Inflammatory macrophage (primary cell): ENCODE results near the gene SMIM22.

Experiments used
- DNase-seq, 2 donors: peaks; one replicate each; pipeline ENCODE4 v3.0.0-alpha.2; 2020 to 2022
- total RNA-seq, 18 experiments: gene quantifications; one replicate each; lab custom pipeline; 2026; ENCODE audit warnings: mixed read lengths in 6 of 18, inconsistent platforms in 2 of 18; lab: John Stamatoyannopoulos, UW

Gene SMIM22
- 0 to 0.13 (median 0) reads per million in 18 experiments for total RNA-seq

DNA sequence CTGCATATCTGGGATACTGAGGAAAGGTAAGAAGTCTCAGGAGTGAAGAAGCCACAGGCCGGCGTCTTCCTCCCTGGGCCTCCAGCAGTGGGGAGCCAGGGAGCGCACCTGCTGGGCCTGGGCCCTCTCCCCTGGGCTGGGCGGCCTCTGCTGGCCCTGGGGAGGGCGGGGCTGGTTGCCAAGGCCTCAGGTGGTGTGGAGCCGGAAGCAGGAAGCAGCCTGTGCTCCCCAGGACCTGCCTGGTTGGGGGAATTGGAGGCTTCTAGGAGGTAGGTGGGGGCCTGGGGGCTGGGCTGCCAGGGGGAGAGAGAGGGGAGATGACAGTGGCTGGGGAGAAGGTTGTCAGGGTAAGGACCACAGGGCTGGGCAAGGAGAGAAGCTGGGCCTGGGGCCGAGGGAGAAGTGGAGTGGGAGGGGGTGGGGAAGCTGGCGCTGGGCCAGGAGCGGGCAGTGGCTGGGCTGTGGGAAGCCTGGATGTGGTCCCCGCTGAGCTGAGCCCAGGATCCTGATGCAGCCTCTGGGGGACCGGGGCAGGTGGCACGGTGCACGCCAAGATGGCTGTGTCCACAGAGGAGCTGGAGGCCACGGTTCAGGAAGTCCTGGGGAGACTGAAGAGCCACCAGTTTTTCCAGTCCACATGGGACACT lies at the start of gene SMIM22:
Gene SMIM22 (plus strand): TSS at position 189 of the 647 bp plus-strand sequence. CDS start 366 bp downstream, at position 555.
- no peak for DNase-seq

- no peak for DNase-seq
Observed at GRCh38 chr16:4746215-4746614, 49.0 kb upstream of the SMIM22 start.

- DNase-seq: no peak
Observed at GRCh38 chr16:4746991-4747574, 48.1 kb upstream of the SMIM22 start.

DNA sequence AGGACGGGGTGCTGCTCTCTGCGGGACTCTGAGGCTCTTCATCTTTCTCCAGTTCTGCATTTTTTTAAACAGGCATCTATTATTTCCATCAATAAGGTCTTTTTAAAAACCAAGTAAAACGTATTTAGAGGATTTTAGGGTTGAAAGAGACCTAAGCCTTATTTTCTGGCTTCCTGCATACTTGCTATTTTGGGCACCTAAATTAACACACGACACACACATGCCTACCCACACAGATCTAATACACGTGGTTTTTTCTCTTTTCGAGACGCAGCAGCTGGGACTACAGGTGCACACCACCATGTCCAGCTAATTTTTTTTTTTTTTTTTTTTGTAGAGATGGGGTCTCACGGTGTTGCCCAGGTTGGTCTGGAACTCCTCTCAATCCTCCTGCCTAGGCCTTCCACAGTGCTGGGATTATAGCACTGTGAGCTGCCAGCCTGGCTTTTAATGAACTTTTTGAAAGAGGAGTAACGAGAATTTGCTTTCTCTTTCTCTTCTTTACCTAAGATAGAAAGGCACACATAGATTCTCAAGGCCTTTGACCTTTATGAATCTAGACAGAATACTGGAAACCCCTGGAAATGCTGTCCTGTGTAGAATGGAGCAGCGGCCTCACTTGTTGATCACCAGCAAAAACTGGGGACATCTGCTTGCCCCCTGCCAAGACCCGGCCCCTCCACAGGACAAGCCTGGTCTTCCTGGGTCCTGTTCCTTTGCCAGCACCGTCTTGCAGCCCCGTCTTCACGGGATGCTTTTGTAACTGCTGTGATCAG lies 47.1 kb upstream of the SMIM22 start:
- DNase-seq: no peak

DNA sequence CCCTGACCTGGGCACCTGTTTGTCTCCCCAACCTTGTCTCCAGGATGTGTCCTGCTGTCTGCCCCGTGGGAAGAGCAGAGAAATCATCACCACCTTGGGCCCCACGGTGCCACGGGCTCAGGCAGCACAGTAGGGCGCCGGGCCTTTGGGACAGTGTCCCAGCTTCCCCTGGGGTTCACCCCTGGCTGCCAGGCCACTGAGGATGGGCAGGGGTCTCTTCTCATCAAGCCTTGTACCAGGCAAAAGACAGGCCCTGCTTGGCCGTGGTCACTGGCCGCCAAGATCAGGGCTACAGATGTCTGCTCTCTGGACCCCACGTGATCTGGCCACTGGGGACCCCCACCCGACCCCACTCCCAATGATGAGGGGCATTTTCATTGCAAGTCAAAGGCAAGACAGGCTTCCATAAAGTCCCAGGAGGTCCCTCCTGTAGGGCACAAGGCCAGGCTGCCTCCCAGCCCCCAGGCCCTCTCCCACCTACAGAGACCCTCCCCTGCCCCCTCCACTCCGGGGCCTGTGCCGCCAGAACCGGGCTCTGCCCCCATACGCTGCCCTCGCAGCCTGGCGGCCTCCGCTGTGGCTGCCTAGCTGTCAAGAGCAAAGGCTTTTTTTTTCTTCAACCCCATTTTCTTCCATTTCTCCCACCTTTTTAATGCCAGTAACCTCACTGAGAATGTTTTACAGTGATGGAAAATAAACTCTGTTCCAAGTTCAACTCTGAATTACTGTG lies 46.3 kb upstream of the SMIM22 start:
- no peak for DNase-seq

DNA sequence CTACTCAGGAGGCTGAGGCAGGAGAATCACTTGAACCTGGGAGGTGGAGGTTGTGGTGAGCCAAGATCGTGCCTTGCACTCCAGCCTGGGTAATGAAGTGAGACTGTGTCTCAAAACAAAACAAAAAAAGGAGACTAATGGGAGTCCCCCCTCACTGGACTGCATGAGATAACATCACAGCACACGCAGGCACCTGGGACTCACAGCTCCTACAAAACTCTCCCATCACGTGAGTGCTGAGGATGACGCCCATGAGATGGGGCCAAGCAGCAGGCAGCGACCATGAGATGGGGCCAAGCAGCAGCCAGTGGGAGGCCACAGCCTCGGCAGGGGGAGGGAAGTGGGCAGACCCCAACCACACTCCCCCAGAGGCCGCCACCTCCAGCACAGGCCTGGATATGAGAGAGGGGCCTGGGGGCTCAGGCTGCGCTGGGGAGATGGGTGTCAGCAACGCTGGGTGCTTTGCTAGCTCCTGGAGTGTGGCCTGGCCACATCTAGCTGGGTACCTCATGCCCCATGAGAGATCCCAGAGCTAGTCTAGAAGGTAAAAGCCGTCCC lies 45.4 kb upstream of the SMIM22 start:
- no peak for DNase-seq

DNA sequence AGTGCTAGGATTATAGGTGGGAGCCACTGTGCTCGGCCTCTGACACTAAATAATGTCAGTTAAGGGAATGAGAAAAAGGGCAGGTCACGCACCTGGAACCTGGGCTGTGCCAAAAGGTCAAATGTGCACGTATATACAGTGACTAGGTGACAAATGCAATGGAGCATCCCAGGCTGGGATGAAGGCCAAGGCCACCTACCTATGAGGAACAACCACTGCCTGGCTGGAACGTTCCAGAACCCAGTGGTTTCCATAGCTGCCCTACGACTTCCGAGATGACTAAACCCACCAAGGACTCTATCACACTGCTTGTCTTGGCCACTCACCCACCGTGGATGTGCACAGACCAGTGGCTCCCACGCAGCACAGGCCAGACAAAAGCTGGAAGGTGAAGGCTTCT lies 44.3 kb upstream of the SMIM22 start:
- DNase-seq: no peak

- no peak for DNase-seq
Observed at GRCh38 chr16:4752351-4753100, 42.6 kb upstream of the SMIM22 start.

DNA sequence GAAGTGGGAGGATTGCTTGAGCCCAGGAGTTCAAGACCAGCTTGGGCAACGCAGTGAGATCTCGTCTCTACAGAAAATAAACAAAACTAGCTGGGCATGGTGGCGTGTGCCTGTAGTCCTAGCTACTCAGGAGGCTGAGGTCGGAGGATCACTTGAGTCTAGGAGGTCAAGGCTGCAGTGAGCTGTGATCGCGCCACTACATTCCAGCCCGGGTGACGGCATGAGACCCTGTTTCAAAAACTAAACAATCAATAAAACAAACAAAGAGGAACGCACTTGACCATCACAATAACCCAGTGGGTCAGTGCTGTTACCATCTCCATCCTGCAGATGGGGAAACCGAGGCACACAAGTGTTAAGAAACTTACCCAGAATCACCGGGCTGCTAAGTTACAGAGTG lies 41.9 kb upstream of the SMIM22 start:
- no peak for DNase-seq

GRCh38 chr16:4754865-4755264 lies 40.3 kb upstream of the SMIM22 start:
- no peak for DNase-seq

- no peak for DNase-seq
Observed at GRCh38 chr16:4755687-4756086, 39.5 kb upstream of the SMIM22 start.

DNA sequence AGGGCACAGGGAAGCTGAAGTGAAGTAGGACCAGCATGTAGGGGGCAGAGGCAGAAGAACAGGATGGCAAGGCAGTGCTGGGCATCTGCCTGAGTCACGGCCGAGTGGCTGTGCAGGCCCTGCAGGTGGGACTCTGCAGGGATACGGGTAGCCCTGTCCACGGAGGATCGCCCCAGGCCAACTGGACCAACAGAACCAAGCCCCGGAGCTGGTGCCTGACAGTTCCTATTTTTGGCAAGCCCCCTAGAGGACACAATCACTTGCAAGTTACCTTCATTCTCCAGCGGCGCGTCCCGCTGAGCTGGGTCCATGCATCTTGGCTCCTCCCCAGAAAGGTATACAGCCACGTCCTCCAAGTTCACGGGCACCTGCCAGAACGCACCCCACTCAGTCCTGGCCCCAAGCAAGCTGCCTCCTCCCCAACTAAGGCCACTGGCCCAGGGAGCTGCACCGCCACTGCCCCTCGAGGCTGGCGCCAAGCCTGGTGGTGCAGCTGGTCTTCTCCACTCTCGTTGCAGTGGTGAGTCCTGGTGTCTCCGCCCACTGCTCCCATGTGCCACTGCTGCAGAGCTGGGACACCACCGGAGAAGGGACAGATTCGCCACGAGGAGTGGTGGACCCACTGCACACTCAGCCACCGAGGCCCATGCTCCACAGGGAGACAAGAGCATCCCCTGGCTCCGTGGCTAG lies 34.8 kb upstream of the SMIM22 start:
- DNase-seq: no peak

DNA sequence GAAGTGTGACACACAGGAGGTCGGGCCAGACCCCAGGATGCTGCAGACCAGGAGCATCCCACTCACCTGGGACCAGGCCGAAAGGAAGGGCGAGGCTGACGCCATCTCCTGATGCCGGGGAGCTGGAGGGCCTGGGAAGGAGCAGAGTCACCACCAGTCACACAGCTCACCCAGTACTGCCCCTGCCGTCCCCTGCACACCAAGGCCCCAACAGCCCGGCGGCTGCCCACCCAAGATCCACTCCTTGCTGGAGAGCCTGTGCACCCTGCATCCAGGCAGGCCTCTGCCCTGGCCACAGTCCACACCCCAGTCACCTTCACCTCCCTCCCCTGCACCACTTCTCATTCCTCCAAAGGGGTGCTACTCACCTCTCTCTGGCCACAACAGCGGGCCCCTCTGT lies 33.0 kb upstream of the SMIM22 start:
- DNase-seq: no peak

DNA sequence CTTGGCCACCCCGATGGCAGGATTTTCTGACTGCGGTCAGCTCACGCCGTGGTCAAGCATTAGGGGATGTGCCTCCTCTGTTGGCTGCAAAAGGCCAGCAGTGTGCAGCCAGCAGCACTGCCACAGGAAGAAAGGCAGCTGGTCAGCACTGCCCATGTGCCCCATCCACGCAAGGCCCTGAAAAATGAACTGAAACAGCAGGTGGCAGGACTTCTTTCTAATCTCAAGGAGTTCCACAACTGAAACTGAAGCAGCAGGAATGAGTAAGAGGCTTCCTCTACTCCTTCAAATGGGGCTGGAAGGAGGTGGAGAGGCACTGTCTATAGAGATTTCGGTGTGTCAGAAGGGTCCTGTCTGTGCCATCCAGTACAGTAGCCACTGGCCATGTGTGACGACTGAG lies 31.4 kb upstream of the SMIM22 start:
- no peak for DNase-seq

GRCh38 chr16:4765511-4766474 lies 29.4 kb upstream of the SMIM22 start:
- DNase-seq: no peak

DNA sequence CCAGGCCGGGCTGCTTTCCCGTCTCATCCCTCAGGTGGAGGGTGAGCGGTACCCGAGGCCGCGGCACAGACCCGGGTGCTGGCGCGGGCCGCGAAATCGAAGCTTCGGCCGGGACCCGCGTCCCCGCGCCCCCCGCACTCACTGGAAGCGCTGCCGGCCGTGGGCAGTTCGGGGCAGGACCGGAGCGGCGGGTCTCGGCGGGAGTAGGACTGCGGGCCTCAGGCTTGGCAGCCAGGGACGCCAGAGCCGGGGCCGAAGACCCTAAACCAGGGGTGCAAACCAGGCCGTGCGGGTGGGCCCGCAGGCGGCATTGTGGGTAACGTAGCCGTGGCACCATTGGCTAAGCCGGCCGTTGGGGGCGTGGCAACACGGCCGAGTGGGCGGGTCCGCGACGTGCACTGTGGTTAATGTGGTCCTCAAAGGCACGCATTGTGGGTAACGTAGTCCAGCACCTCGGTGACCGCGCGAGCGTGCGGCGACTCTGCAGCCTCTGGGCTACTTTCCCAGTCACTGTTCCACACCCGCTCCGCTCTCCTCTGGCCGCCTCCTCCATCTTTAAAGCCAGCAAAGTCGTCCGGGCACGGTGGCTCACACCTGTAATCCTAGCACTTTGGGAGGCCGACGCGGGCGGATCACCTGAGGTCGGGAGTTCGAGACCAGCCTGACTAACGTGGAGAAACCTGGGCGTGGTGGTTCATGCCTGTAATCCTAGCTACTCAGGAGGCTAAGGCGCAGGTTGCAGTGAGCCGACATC lies 28.1 kb upstream of the SMIM22 start, which contains the start of gene ZNF500:
Gene ZNF500 (minus strand): TSS at position 288 of the 754 bp plus-strand sequence. CDS start 1,184 bp downstream, outside the sequence.
- peak; percentile 98 for DNase-seq

- peak; percentile 48 to 58 for DNase-seq
Observed at GRCh38 chr16:4767872-4768548, 27.2 kb upstream of the SMIM22 start.

DNA sequence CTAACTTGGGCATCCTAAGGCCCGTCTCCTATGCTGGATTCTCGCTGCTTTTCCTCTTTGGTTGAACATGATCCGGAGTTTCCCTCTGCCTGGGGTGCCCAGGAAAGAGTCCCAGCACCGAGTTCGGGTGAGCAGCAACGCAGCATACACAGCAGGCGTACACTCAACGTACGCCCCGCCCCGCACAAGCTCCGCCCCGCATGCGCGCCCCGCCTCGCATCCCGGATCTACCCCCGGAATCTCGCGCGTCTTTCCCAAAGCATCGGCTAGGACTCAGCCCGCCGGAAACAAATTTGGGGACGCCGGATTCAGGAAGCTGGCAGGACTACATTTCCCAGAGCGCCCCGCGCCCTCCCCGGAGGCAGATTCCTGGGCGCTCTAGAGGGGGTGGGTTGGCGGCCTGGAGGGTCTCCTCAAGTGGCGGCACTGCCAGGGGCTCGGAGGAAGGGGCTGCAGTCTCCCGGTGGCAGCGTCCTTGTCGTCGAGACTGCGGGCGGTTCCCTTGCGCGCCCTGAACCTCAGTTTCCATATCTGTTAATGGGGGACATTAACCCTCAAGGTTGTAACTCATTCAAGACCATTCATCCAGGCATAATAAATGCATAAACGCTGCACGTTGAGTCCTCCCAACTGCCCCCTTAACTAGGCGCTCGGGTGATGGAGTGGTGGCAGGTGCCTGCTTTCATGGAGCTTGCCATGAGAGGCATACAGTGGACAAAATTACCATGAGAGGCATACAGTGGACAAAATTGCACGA lies 26.4 kb upstream of the SMIM22 start:
- peak; percentile 97 to 98 for DNase-seq
